Measurements from ENCODE around the gene PBX1. TPM values are rescaled to one million over a fixed set of nuclear protein-coding genes. Genes with fewer than 3 reads are reported as not detected.

Gene PBX1
- total and polyA plus RNA-seq, 2 experiments from 2014 or later, result 40.0 to 104 TPM

DNA sequence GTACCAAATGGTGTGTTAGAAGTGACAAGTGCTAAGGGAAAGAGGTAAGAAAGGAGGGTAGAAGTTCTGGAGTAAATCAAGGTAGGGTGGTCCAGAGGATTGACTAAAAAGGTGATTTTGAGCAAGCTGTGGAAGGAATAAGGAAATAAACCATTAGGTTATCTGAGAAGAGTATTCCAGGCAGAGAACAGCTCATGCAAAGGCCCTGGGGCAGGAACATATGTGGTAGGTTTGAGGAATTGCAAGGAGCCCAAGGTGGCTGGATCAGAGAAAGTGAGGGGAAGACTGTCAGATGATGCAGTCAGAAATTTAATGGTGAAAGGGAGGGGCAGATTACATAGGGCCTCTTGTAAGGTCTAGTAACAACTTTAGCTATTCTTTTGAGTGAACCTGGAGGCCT, 302.6 kb downstream of the PBX1 start:
- Histone ChIP-seq H3K27ac (ENCODE audit: low read depth) (no peak overlapping the region), H2AFZ (no peak overlapping the region), H3K9me2 (ENCODE audit: insufficient read depth) (peaks cover 3% of the 10 kb centered on the region; the same call in 1 of the 2 replicates), H3K4me2 (no peak overlapping the region), H4K20me1 (replicated peaks; ENCODE audit: insufficient read depth) (peaks cover 4% of the 10 kb centered on the region), H3K27me3 (ENCODE audit: insufficient read depth) (no peaks in the 10 kb centered on the region), H3K4me3 (no peak overlapping the region), H3F3A (replicated peaks; ENCODE audit: low read depth) (no peaks in the 10 kb centered on the region), H3K4me1 (ENCODE audit: insufficient read depth) (no peaks in the 10 kb centered on the region), H3K79me2 (replicated peaks; ENCODE audit: insufficient read depth) (no peaks in the 10 kb centered on the region), H3K36me3 (ENCODE audit: insufficient read depth) (no peaks in the 10 kb centered on the region)
- Mint-ChIP-seq H3K4me3 (no peak overlapping the region), H3K27me3 (ENCODE audit: insufficient read depth, low read depth, poor library complexity) (peaks cover 4% of the 10 kb centered on the region), H3K9me3 (no peaks in the 10 kb centered on the region), H3K27ac (no peak overlapping the region), H3K36me3 (ENCODE audit: low read depth) (no peaks in the 10 kb centered on the region), H3K4me1 (peaks cover 7% of the 10 kb centered on the region)
- ATAC-seq (no peak), DNase-seq (ENCODE audit: low spot score) (no peak)
- TF ChIP-seq ZNF114 (CRISPR knock-in tag; IDR thresholded peaks at IDR 0.05), result no peak
- no peak for TF ChIP-seq JUNB (IDR thresholded peaks at IDR 0.05; ENCODE audit: unreplicated experiment)
- no peak for TF ChIP-seq EZH2phosphoT487 (IDR thresholded peaks at IDR 0.05; ENCODE audit: unreplicated experiment)
- TF ChIP-seq, protein P1, sequence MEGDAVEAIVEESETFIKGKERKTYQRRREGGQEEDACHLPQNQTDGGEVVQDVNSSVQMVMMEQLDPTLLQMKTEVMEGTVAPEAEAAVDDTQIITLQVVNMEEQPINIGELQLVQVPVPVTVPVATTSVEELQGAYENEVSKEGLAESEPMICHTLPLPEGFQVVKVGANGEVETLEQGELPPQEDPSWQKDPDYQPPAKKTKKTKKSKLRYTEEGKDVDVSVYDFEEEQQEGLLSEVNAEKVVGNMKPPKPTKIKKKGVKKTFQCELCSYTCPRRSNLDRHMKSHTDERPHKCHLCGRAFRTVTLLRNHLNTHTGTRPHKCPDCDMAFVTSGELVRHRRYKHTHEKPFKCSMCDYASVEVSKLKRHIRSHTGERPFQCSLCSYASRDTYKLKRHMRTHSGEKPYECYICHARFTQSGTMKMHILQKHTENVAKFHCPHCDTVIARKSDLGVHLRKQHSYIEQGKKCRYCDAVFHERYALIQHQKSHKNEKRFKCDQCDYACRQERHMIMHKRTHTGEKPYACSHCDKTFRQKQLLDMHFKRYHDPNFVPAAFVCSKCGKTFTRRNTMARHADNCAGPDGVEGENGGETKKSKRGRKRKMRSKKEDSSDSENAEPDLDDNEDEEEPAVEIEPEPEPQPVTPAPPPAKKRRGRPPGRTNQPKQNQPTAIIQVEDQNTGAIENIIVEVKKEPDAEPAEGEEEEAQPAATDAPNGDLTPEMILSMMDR (conservative IDR thresholded peaks at IDR 0.05; ENCODE audit: low read depth in 2 of 2), result no peak
- TF ChIP-seq NANOG (IDR thresholded peaks at IDR 0.05; ENCODE audit: borderline replicate concordance), result no peak
- TF ChIP-seq EZH2 (IDR thresholded peaks at IDR 0.05; ENCODE audit: low read depth, unreplicated experiment), result no peak
- TF ChIP-seq, protein P2, sequence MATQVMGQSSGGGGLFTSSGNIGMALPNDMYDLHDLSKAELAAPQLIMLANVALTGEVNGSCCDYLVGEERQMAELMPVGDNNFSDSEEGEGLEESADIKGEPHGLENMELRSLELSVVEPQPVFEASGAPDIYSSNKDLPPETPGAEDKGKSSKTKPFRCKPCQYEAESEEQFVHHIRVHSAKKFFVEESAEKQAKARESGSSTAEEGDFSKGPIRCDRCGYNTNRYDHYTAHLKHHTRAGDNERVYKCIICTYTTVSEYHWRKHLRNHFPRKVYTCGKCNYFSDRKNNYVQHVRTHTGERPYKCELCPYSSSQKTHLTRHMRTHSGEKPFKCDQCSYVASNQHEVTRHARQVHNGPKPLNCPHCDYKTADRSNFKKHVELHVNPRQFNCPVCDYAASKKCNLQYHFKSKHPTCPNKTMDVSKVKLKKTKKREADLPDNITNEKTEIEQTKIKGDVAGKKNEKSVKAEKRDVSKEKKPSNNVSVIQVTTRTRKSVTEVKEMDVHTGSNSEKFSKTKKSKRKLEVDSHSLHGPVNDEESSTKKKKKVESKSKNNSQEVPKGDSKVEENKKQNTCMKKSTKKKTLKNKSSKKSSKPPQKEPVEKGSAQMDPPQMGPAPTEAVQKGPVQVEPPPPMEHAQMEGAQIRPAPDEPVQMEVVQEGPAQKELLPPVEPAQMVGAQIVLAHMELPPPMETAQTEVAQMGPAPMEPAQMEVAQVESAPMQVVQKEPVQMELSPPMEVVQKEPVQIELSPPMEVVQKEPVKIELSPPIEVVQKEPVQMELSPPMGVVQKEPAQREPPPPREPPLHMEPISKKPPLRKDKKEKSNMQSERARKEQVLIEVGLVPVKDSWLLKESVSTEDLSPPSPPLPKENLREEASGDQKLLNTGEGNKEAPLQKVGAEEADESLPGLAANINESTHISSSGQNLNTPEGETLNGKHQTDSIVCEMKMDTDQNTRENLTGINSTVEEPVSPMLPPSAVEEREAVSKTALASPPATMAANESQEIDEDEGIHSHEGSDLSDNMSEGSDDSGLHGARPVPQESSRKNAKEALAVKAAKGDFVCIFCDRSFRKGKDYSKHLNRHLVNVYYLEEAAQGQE (IDR thresholded peaks at IDR 0.05; ENCODE audit: unreplicated experiment), result no peak
- TF ChIP-seq, protein P3, sequence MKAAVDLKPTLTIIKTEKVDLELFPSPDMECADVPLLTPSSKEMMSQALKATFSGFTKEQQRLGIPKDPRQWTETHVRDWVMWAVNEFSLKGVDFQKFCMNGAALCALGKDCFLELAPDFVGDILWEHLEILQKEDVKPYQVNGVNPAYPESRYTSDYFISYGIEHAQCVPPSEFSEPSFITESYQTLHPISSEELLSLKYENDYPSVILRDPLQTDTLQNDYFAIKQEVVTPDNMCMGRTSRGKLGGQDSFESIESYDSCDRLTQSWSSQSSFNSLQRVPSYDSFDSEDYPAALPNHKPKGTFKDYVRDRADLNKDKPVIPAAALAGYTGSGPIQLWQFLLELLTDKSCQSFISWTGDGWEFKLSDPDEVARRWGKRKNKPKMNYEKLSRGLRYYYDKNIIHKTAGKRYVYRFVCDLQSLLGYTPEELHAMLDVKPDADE (IDR thresholded peaks at IDR 0.05), result no peak
- no peak for TF ChIP-seq STAT1 (IDR thresholded peaks at IDR 0.05; ENCODE audit: unreplicated experiment)
- no peak for TF ChIP-seq ZNF331 (CRISPR knock-in tag; IDR thresholded peaks at IDR 0.05; ENCODE audit: low read depth)
- TF ChIP-seq POLR2AphosphoS5 (IDR thresholded peaks at IDR 0.05; ENCODE audit: low read depth), result no peak
- TF ChIP-seq CREB1 (CRISPR knock-in tag; IDR thresholded peaks at IDR 0.05; ENCODE audit: low read depth), result no peak
- TF ChIP-seq, protein P4, sequence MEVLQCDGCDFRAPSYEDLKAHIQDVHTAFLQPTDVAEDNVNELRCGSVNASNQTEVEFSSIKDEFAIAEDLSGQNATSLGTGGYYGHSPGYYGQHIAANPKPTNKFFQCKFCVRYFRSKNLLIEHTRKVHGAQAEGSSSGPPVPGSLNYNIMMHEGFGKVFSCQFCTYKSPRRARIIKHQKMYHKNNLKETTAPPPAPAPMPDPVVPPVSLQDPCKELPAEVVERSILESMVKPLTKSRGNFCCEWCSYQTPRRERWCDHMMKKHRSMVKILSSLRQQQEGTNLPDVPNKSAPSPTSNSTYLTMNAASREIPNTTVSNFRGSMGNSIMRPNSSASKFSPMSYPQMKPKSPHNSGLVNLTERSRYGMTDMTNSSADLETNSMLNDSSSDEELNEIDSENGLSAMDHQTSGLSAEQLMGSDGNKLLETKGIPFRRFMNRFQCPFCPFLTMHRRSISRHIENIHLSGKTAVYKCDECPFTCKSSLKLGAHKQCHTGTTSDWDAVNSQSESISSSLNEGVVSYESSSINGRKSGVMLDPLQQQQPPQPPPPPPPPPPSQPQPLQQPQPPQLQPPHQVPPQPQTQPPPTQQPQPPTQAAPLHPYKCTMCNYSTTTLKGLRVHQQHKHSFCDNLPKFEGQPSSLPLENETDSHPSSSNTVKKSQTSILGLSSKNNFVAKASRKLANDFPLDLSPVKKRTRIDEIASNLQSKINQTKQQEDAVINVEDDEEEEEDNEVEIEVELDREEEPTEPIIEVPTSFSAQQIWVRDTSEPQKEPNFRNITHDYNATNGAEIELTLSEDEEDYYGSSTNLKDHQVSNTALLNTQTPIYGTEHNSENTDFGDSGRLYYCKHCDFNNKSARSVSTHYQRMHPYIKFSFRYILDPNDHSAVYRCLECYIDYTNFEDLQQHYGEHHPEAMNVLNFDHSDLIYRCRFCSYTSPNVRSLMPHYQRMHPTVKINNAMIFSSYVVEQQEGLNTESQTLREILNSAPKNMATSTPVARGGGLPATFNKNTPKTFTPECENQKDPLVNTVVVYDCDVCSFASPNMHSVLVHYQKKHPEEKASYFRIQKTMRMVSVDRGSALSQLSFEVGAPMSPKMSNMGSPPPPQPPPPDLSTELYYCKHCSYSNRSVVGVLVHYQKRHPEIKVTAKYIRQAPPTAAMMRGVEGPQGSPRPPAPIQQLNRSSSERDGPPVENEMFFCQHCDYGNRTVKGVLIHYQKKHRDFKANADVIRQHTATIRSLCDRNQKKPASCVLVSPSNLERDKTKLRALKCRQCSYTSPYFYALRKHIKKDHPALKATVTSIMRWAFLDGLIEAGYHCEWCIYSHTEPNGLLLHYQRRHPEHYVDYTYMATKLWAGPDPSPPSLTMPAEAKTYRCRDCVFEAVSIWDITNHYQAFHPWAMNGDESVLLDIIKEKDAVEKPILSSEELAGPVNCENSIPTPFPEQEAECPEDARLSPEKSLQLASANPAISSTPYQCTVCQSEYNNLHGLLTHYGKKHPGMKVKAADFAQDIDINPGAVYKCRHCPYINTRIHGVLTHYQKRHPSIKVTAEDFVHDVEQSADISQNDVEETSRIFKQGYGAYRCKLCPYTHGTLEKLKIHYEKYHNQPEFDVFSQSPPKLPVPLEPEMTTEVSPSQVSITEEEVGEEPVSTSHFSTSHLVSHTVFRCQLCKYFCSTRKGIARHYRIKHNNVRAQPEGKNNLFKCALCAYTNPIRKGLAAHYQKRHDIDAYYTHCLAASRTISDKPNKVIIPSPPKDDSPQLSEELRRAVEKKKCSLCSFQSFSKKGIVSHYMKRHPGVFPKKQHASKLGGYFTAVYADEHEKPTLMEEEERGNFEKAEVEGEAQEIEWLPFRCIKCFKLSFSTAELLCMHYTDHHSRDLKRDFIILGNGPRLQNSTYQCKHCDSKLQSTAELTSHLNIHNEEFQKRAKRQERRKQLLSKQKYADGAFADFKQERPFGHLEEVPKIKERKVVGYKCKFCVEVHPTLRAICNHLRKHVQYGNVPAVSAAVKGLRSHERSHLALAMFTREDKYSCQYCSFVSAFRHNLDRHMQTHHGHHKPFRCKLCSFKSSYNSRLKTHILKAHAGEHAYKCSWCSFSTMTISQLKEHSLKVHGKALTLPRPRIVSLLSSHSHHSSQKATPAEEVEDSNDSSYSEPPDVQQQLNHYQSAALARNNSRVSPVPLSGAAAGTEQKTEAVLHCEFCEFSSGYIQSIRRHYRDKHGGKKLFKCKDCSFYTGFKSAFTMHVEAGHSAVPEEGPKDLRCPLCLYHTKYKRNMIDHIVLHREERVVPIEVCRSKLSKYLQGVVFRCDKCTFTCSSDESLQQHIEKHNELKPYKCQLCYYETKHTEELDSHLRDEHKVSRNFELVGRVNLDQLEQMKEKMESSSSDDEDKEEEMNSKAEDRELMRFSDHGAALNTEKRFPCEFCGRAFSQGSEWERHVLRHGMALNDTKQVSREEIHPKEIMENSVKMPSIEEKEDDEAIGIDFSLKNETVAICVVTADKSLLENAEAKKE (CRISPR knock-in tag; IDR thresholded peaks at IDR 0.05), result no peak

All from GM23338 (cell line).